Activated naive CD4-positive, alpha-beta T cell treated with anti-CD3 and anti-CD28 coated beads, Interleukin-2, amount 10 ng/mL, durations not matched to agents 7 days and 5 days (primary cell): ENCODE measurements around the gene TRIM9.

Source experiments
- CTCF ChIA-PET: fragments of 350-600 bp; sonication (Branson Sonifier 250); formaldehyde crosslinking; loops from one replicate; lab custom pipeline; 2021; ENCODE audit warnings: antibody characterized with exemption; lab: Charles Lee
- DNase-seq: peaks from one replicate; pipeline ENCODE4 v3.0.0-alpha.2; 2020
- H3K27ac Mint-ChIP-seq: one replicate; pipeline ENCODE4 v1.8.0; 2021; ENCODE audit warnings: mild to moderate bottlenecking, moderate library complexity, mixed read lengths
- H3K27me3 Mint-ChIP-seq: one replicate; pipeline ENCODE4 v1.8.0; 2021; ENCODE audit warnings: mild to moderate bottlenecking, mixed read lengths
- H3K36me3 Mint-ChIP-seq: one replicate; pipeline ENCODE4 v1.8.0; 2021; ENCODE audit warnings: mixed read lengths
- H3K4me1 Mint-ChIP-seq: one replicate; pipeline ENCODE4 v1.8.0; 2021; ENCODE audit warnings: mixed read lengths
- H3K4me3 Mint-ChIP-seq: one replicate; pipeline ENCODE4 v1.8.0; 2021; ENCODE audit warnings: mild to moderate bottlenecking, moderate library complexity, mixed read lengths
- H3K9me3 Mint-ChIP-seq: one replicate; pipeline ENCODE4 v1.8.0; 2021; ENCODE audit warnings: mixed read lengths

The TRIM9 gene

DNA sequence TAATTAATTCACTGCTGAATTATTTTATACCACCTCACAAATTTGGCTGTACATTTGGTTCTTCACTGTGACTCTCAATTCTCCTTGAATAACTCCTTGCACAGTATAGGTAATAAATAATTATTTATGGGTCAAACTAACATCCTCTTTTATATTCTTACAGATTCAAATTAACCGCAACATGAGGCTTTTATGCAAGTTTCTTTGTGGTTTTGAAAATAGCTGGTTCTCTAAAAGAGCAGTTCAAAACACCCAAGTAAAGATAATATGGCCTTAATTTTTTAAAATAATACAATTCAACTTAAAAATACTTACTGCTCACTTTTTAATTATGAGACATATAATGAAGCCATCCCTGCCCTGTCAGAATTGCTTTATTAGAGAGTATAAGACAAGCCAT is 12.9 kb upstream of the TRIM9 start:
- CTCF ChIA-PET, result no interaction called here

GRCh38 chr14:51104467-51104866 is 9.6 kb upstream of the TRIM9 start:
- Mint-ChIP-seq H3K9me3 (no peaks in the 10 kb centered on the region), H3K27ac (no peak overlapping the region), H3K27me3 (peaks cover 42% of the 10 kb centered on the region), H3K36me3 (no peaks in the 10 kb centered on the region), H3K4me1 (no peaks in the 10 kb centered on the region), H3K4me3 (no peak overlapping the region)
- CTCF ChIA-PET, result interaction anchor here (0.6 to 1.8 kb wide), 2 partner anchors 10 to 26 kb away, joined by 5 to 6 read pairs; partner anchors contain the start of gene TRIM9
- no peak for DNase-seq

More for the DNA sequence above, 12.9 kb upstream of the TRIM9 start:
- H3K27me3 Mint-ChIP-seq, result peaks cover 34% of the 10 kb centered on the region
- H3K27ac Mint-ChIP-seq, result no peak overlapping the region
- H3K9me3 Mint-ChIP-seq, result no peaks in the 10 kb centered on the region
- H3K36me3 Mint-ChIP-seq, result no peaks in the 10 kb centered on the region
- H3K4me1 Mint-ChIP-seq, result no peaks in the 10 kb centered on the region
- DNase-seq, result no peak
- H3K4me3 Mint-ChIP-seq, result no peak overlapping the region

GRCh38 chr14:51097287-51097686 is 2.4 kb upstream of the TRIM9 start:
- H3K27me3 Mint-ChIP-seq, result peaks cover 68% of the 10 kb centered on the region

GRCh38 chr14:51096870-51097269 is 2.0 kb upstream of the TRIM9 start:
- H3K36me3 Mint-ChIP-seq, result no peaks in the 10 kb centered on the region
- H3K27ac Mint-ChIP-seq, result no peak overlapping the region
- H3K27me3 Mint-ChIP-seq, result peaks cover 70% of the 10 kb centered on the region
- no peak overlapping the region for H3K4me3 Mint-ChIP-seq
- CTCF ChIA-PET, result no interaction called here
- DNase-seq, result no peak
- H3K4me1 Mint-ChIP-seq, result peaks cover 26% of the 10 kb centered on the region
- no peaks in the 10 kb centered on the region for H3K9me3 Mint-ChIP-seq

More at GRCh38 chr14:51097287-51097686, 2.4 kb upstream of the TRIM9 start:
- Mint-ChIP-seq H3K4me3 (no peak overlapping the region), H3K27ac (no peak overlapping the region), H3K9me3 (no peaks in the 10 kb centered on the region), H3K4me1 (peaks cover 26% of the 10 kb centered on the region), H3K36me3 (no peaks in the 10 kb centered on the region)
- CTCF ChIA-PET, result no interaction called here
- DNase-seq, result no peak

DNA sequence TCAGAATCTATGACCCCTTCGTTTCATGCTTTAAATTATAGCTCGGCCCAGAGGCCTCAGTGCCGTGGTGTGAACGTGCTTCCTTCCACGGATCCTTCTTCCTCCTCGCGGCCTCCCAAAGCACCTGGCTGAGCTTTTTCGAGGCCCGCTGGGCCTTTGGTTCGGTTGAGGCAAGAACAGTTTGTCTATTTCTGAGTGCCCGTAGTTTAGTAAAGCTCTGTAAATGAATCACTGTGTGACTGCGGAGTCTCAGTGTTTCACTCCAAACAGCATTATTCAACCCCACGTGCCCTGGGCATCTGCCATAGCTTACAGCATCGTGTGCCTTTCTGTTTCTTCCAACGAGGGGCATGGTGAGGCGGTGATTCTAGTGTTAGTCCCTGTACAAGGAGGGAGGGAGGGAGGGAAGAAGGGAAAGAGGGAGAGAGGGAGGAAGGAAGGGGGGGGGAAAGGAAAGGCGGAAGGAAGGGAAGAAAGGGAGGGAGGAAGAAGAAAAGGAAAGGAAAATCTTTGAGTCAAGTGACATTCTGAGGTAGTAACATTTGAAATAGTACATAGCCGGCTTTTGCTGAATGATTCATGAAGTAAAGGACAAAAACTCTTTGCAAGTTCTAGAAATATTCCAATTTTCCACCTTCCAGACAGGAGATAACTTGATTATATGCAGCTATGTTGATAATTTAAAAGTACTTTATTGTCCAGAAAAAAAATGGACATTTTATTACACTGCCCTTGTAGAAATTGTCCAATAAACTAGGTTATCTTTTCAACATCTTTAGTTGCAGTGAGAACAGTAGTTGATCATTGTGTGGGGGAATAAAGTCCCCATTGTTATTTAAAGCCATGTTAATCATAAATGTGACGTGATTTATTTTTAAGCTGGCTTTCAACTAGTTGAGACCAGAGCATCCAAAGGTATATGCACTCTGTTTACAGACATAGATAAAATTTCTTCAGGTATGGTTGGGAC is 1.2 kb upstream of the TRIM9 start:
- H3K36me3 Mint-ChIP-seq, result no peaks in the 10 kb centered on the region
- H3K4me3 Mint-ChIP-seq, result peak overlapping the region; percentile 89
- H3K27me3 Mint-ChIP-seq, result peaks cover 69% of the 10 kb centered on the region
- H3K9me3 Mint-ChIP-seq, result no peaks in the 10 kb centered on the region
- peak; percentile 27 for DNase-seq
- H3K27ac Mint-ChIP-seq, result peak overlapping the region; percentile 11
- CTCF ChIA-PET, result interaction anchor here (0.7 to 2.3 kb wide), 4 partner anchors 123 to 688 kb away, joined by 3 to 8 read pairs (median 4); partner anchors contain the start of gene TMX1
- peaks cover 26% of the 10 kb centered on the region for H3K4me1 Mint-ChIP-seq

DNA sequence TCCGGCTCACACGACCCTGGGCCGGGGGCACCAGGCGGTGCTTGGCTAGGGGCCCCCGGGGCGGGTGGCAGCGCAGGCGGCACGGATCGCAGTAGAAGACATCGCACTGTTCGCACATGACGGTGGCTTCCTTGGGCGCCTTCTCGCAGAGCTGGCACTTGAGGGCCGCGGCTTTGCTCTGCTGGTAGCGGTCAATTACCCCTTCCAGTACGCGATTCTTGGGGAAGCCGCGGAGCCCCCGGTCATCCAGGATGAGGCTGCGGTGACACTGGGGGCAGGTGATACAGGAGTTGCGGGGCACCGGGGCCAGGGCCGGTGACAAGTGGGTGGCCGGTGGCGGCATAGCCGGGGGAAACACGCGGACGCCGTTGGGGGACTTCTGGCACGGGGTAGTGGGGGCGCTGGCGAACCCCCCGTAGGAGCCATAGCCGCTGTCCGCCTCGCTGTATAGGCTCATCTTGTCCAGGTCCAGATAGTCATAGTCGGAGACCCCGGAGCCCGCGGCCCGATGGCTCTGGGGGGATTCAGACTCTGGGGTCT is 553 bp downstream of the TRIM9 start:
- peaks cover 66% of the 10 kb centered on the region for H3K27me3 Mint-ChIP-seq
- peaks cover 26% of the 10 kb centered on the region for H3K4me1 Mint-ChIP-seq
- no peaks in the 10 kb centered on the region for H3K36me3 Mint-ChIP-seq
- peak overlapping the region; percentile 89 for H3K4me3 Mint-ChIP-seq
- CTCF ChIA-PET, result interaction anchor here (1.1 to 2.3 kb wide), 4 partner anchors 10 to 682 kb away, joined by 3 to 8 read pairs (median 4); no protein-coding TSS in a partner anchor
- H3K9me3 Mint-ChIP-seq, result no peaks in the 10 kb centered on the region
- no peak overlapping the region for H3K27ac Mint-ChIP-seq
- peak; percentile 39 for DNase-seq

DNA sequence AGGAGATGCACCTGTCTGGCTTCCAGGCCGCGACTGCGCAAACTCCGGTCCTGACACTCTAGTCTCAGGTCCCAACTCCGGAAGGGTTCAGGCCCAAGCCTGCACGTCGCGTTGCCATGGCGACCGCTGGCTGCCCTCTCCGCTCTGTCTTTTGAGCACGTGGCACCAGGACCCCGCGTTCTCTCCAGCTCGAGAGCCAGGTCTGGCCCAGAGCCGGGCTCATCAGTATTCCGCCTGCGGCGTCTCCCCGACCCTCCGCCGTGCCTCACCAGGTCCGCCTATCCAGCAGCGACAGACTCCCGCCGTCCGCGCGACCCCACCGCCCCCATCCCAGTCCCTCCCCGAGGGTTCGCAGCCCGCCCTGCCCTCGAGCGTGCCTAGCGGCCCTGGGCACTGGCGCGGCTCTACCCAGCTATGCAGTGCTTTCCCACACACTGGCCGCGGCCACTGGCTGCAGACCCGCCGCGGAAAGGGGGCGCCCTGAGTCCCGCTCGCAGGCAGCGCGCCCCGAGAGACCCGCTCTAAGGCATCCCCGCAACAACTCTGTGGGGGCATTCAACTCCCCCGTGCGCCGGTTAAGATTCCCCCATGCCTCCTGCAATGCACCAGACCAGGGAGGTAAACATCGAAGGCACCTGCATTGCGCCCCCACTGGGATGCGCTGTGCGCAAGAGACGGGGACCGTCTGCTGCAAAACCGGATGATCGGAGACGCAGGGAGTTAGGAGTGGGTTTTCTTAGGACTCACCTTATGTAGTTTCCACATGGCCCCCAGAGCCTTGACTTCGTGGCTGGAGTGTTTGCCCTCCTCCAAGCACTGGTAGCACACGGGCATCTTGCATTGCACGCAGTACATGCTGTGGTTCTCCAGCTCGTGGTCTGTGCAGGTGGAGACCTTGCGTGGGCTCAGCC is 1.3 kb downstream of the TRIM9 start:
- H3K4me3 Mint-ChIP-seq, result peak overlapping the region; percentile 89
- CTCF ChIA-PET, result no interaction called here
- no peaks in the 10 kb centered on the region for H3K9me3 Mint-ChIP-seq
- H3K36me3 Mint-ChIP-seq, result no peaks in the 10 kb centered on the region
- H3K27me3 Mint-ChIP-seq, result peaks cover 58% of the 10 kb centered on the region
- no peak overlapping the region for H3K27ac Mint-ChIP-seq
- H3K4me1 Mint-ChIP-seq, result peaks cover 26% of the 10 kb centered on the region
- peak; percentile 68 for DNase-seq

- no peak overlapping the region for H3K4me3 Mint-ChIP-seq
- H3K4me1 Mint-ChIP-seq, result peaks cover 26% of the 10 kb centered on the region
- no peak for DNase-seq
- CTCF ChIA-PET, result interaction anchor here (0.7 kb wide), 1 partner anchor 9 kb away, joined by 3 read pairs; no protein-coding TSS in a partner anchor
- no peak overlapping the region for H3K27ac Mint-ChIP-seq
- H3K9me3 Mint-ChIP-seq, result no peaks in the 10 kb centered on the region
- peaks cover 58% of the 10 kb centered on the region for H3K27me3 Mint-ChIP-seq
- H3K36me3 Mint-ChIP-seq, result no peaks in the 10 kb centered on the region
These were observed 1.9 kb downstream of the TRIM9 start for GRCh38 chr14:51092965-51093364.

GRCh38 chr14:51089278-51089677 is 5.6 kb downstream of the TRIM9 start:
- Mint-ChIP-seq H3K4me3 (no peak overlapping the region), H3K4me1 (peaks cover 12% of the 10 kb centered on the region), H3K9me3 (no peaks in the 10 kb centered on the region), H3K36me3 (no peaks in the 10 kb centered on the region), H3K27ac (no peak overlapping the region), H3K27me3 (peaks cover 30% of the 10 kb centered on the region)
- DNase-seq, result no peak
- CTCF ChIA-PET, result no interaction called here

DNA sequence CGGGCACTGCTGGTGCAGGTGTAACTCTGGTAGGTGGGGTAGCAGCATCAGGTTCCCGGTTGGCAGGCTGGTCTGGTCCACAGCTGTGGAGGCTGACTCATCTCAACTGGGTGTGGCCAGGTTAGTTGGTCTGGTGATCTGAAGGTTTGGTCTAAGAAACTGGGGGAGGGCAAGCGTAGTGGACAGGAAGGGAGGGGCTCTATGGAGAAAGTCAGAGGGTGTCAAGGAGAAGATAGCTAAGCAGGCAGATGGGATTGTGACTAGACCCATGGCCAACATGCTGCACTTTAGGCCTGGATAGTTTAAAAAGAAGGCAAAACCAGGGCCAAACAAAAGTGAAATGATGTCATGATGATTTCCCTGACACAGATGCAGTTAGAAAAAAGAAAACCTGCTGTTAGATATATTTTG is 7.9 kb downstream of the TRIM9 start:
- H3K4me3 Mint-ChIP-seq, result no peak overlapping the region
- CTCF ChIA-PET, result no interaction called here
- no peak overlapping the region for H3K27ac Mint-ChIP-seq
- peaks cover 3% of the 10 kb centered on the region for H3K4me1 Mint-ChIP-seq
- H3K27me3 Mint-ChIP-seq, result peaks cover 8% of the 10 kb centered on the region
- no peak for DNase-seq
- no peaks in the 10 kb centered on the region for H3K9me3 Mint-ChIP-seq
- H3K36me3 Mint-ChIP-seq, result no peaks in the 10 kb centered on the region

GRCh38 chr14:51086044-51086443 is 8.9 kb downstream of the TRIM9 start:
- no peak for DNase-seq

DNA sequence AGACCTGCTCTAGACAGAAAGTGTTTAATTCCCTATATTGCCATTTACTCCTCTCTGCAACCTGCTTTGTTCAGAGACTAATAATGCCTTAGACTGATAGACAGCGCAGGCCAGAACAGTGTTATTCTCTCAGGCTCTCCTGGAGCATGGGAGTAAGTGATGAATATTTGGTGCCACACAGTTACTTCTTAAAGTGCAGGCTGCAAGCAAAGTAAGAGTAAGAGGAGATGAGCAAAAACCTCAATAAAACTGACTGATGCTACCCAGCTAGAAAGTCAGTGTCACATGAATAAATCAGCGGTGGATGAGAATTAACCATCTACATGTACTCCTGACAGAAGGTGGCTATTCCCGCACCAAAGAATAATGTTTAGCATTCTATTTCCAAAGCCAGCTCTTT is 9.9 kb downstream of the TRIM9 start:
- no peak for DNase-seq

More at GRCh38 chr14:51086044-51086443, 8.9 kb downstream of the TRIM9 start:
- no peak overlapping the region for H3K4me3 Mint-ChIP-seq
- CTCF ChIA-PET, result interaction anchor here (0.7 kb wide), 1 partner anchor 27 kb away, joined by 3 read pairs; no protein-coding TSS in a partner anchor
- H3K36me3 Mint-ChIP-seq, result no peaks in the 10 kb centered on the region
- no peak overlapping the region for H3K27ac Mint-ChIP-seq
- peaks cover 10% of the 10 kb centered on the region for H3K27me3 Mint-ChIP-seq
- peaks cover 3% of the 10 kb centered on the region for H3K4me1 Mint-ChIP-seq
- no peaks in the 10 kb centered on the region for H3K9me3 Mint-ChIP-seq

GRCh38 chr14:51084507-51084906 is 10.4 kb downstream of the TRIM9 start:
- no peak for DNase-seq
- H3K9me3 Mint-ChIP-seq, result no peaks in the 10 kb centered on the region
- no peak overlapping the region for H3K4me3 Mint-ChIP-seq
- H3K27me3 Mint-ChIP-seq, result peaks cover 8% of the 10 kb centered on the region
- CTCF ChIA-PET, result no interaction called here
- no peak overlapping the region for H3K27ac Mint-ChIP-seq
- no peaks in the 10 kb centered on the region for H3K36me3 Mint-ChIP-seq
- H3K4me1 Mint-ChIP-seq, result peaks cover 3% of the 10 kb centered on the region

More for the DNA sequence above, 9.9 kb downstream of the TRIM9 start:
- H3K27ac Mint-ChIP-seq, result no peak overlapping the region
- H3K9me3 Mint-ChIP-seq, result no peaks in the 10 kb centered on the region
- no peaks in the 10 kb centered on the region for H3K36me3 Mint-ChIP-seq
- no peak overlapping the region for H3K4me3 Mint-ChIP-seq
- H3K27me3 Mint-ChIP-seq, result peaks cover 8% of the 10 kb centered on the region
- peaks cover 3% of the 10 kb centered on the region for H3K4me1 Mint-ChIP-seq
- CTCF ChIA-PET, result no interaction called here
